ENCODE data around the gene ZNF337. TPM values are rescaled to one million over a fixed set of nuclear protein-coding genes. Genes with fewer than 3 reads are reported as not detected.

Gene ZNF337
- total and polyA plus RNA-seq, 2 of the 13 experiments (the other 11 are each of a cell fraction or from before 2014, with no cell fraction given): 17.0 to 19.6 TPM

GRCh38 chr20:25696371-25697131, at the start of gene ZNF337 (continued):
- TF ChIP-seq ZNF646 (CRISPR knock-in tag; IDR thresholded peaks at IDR 0.05) (peak; percentile 81; the same call in 1 of the 2 replicates), ZNF577 (CRISPR knock-in tag; IDR thresholded peaks at IDR 0.05; ENCODE audit: borderline replicate concordance, low read depth) (no peak), HNF4A (CRISPR knock-in tag; IDR thresholded peaks at IDR 0.05) (peak; percentile 54), STAT6 (CRISPR knock-in tag; IDR thresholded peaks at IDR 0.05; ENCODE audit: borderline replicate concordance) (peak; percentile 93; the same call in 1 of the 2 replicates), ZNF501 (CRISPR knock-in tag; IDR thresholded peaks at IDR 0.05) (peak; percentile 100), SNAI1 (CRISPR knock-in tag; IDR thresholded peaks at IDR 0.05; ENCODE audit: borderline replicate concordance) (peak; percentile 86; the same call in 1 of the 2 replicates), ETV6 (CRISPR knock-in tag; conservative IDR thresholded peaks at IDR 0.05) (peak; percentile 95), NONO (IDR thresholded peaks at IDR 0.05) (no peak), NONO (CRISPR knock-in tag; conservative IDR thresholded peaks at IDR 0.05) (peak; percentile 96), ZNF780A (CRISPR knock-in tag; IDR thresholded peaks at IDR 0.05) (no peak), ZNF101 (CRISPR knock-in tag; IDR thresholded peaks at IDR 0.05; ENCODE audit: borderline replicate concordance, low read depth) (0 out of 2 replicates have a peak, but pooled peaks have one; percentile 20), FOXK2 (IDR thresholded peaks at IDR 0.05) (no peak), HNRNPUL1 (IDR thresholded peaks at IDR 0.05; ENCODE audit: low read depth, low read length) (peak; percentile 86), NFRKB (IDR thresholded peaks at IDR 0.05) (no peak), TCF12 (IDR thresholded peaks at IDR 0.05) (no peak), TCF12 (CRISPR knock-in tag; IDR thresholded peaks at IDR 0.05) (peak; percentile 96), RCOR2 (CRISPR knock-in tag; IDR thresholded peaks at IDR 0.05) (no peak), ZNF83 (CRISPR knock-in tag; IDR thresholded peaks at IDR 0.05; ENCODE audit: borderline replicate concordance) (0 out of 2 replicates have a peak, but pooled peaks have one; percentile 87), ZNF782 (CRISPR knock-in tag; IDR thresholded peaks at IDR 0.05; ENCODE audit: borderline replicate concordance) (peak; percentile 84; the same call in 1 of the 2 replicates)
- TF ChIP-seq, protein P1, sequence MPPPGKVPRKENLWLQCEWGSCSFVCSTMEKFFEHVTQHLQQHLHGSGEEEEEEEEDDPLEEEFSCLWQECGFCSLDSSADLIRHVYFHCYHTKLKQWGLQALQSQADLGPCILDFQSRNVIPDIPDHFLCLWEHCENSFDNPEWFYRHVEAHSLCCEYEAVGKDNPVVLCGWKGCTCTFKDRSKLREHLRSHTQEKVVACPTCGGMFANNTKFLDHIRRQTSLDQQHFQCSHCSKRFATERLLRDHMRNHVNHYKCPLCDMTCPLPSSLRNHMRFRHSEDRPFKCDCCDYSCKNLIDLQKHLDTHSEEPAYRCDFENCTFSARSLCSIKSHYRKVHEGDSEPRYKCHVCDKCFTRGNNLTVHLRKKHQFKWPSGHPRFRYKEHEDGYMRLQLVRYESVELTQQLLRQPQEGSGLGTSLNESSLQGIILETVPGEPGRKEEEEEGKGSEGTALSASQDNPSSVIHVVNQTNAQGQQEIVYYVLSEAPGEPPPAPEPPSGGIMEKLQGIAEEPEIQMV (CRISPR knock-in tag; IDR thresholded peaks at IDR 0.05; ENCODE audit: low read depth): no peak; the same call in 1 of the 2 replicates
